GM03348 (cell line): ENCODE results near the gene EPB41L2.

Experiments used
- DNase-seq: peaks from one replicate; pipeline ENCODE4 v3.0.0; 2012; ENCODE audit warnings: low spot score

The EPB41L2 gene

GRCh38 chr6:130907687-130908086 lies 155.4 kb downstream of the EPB41L2 start:
- DNase-seq: no peak

GRCh38 chr6:130906736-130907381 lies 156.2 kb downstream of the EPB41L2 start:
- DNase-seq: peak; percentile 53

- DNase-seq: no peak
These were observed 159.4 kb downstream of the EPB41L2 start for GRCh38 chr6:130903602-130904001.

GRCh38 chr6:130903007-130903406 lies 160.0 kb downstream of the EPB41L2 start:
- DNase-seq: no peak

GRCh38 chr6:130900913-130901312 lies 162.1 kb downstream of the EPB41L2 start:
- peak; percentile 57 for DNase-seq

- DNase-seq: no peak
These were observed 166.8 kb downstream of the EPB41L2 start for GRCh38 chr6:130896249-130896648.

GRCh38 chr6:130895516-130895915 lies 167.5 kb downstream of the EPB41L2 start:
- no peak for DNase-seq

- DNase-seq: no peak
These were observed 169.3 kb downstream of the EPB41L2 start for GRCh38 chr6:130893766-130894165.

- DNase-seq: no peak
These were observed 169.8 kb downstream of the EPB41L2 start for GRCh38 chr6:130893277-130893676.

- peak; percentile 47 for DNase-seq
These were observed 172.5 kb downstream of the EPB41L2 start for GRCh38 chr6:130890521-130890971.

- DNase-seq: no peak
These were observed 173.6 kb downstream of the EPB41L2 start for GRCh38 chr6:130889423-130889822.

GRCh38 chr6:130888246-130888645 lies 174.8 kb downstream of the EPB41L2 start:
- DNase-seq: no peak

GRCh38 chr6:130886966-130887365 lies 176.1 kb downstream of the EPB41L2 start:
- no peak for DNase-seq

GRCh38 chr6:130885392-130886192 lies 177.5 kb downstream of the EPB41L2 start:
- peak; percentile 75 for DNase-seq

GRCh38 chr6:130882370-130882769 lies 180.7 kb downstream of the EPB41L2 start:
- no peak for DNase-seq

- DNase-seq: no peak
These were observed 183.2 kb downstream of the EPB41L2 start for GRCh38 chr6:130879826-130880225.

- no peak for DNase-seq
These were observed 189.3 kb downstream of the EPB41L2 start for GRCh38 chr6:130873746-130874145.

GRCh38 chr6:130872250-130873095 lies 190.6 kb downstream of the EPB41L2 start:
- DNase-seq: peak; percentile 72

- no peak for DNase-seq
These were observed 192.7 kb downstream of the EPB41L2 start for GRCh38 chr6:130870179-130870880.

- DNase-seq: no peak
These were observed 193.4 kb downstream of the EPB41L2 start for GRCh38 chr6:130869681-130870080.

- DNase-seq: no peak
These were observed 197.3 kb downstream of the EPB41L2 start for GRCh38 chr6:130865793-130866192.

- no peak for DNase-seq
These were observed 198.7 kb downstream of the EPB41L2 start for GRCh38 chr6:130864344-130864743.
